Measurements from ENCODE around the gene ATP7B.
"Not testable (repeated sequence)": the region's sequence is repeated elsewhere in the genome, so short reads cannot be mapped to it uniquely, and the experiment has no call there.

Gene ATP7B

GRCh38 chr13:51919531-51919930 is 91.7 kb downstream of the ATP7B start:
- no peak for DNase-seq

GRCh38 chr13:51916962-51917361 is 94.3 kb downstream of the ATP7B start:
- no peak for DNase-seq

GRCh38 chr13:51916051-51916818 is 95.0 kb downstream of the ATP7B start:
- DNase-seq: no peak

- no peak for DNase-seq
These were observed 97.1 kb downstream of the ATP7B start for GRCh38 chr13:51914137-51914493.

- no peak for DNase-seq
These were observed 97.7 kb downstream of the ATP7B start for GRCh38 chr13:51913421-51914136.

GRCh38 chr13:51912511-51913225 is 98.6 kb downstream of the ATP7B start:
- no peak for DNase-seq

- no peak for DNase-seq
These were observed 99.2 kb downstream of the ATP7B start for GRCh38 chr13:51912091-51912490.

- no peak for DNase-seq
These were observed 100.7 kb downstream of the ATP7B start for GRCh38 chr13:51910508-51910907.

- not testable (repeated sequence) for DNase-seq
These were observed 102.0 kb downstream of the ATP7B start for GRCh38 chr13:51909265-51909664.

- no peak for DNase-seq
These were observed 104.1 kb downstream of the ATP7B start for GRCh38 chr13:51907040-51907732.

GRCh38 chr13:51906581-51906980 is 104.7 kb downstream of the ATP7B start:
- no peak for DNase-seq

GRCh38 chr13:51905787-51906186 is 105.5 kb downstream of the ATP7B start:
- DNase-seq: no peak

GRCh38 chr13:51902776-51903175 is 108.5 kb downstream of the ATP7B start:
- no peak for DNase-seq

GRCh38 chr13:51900471-51900870 is 110.8 kb downstream of the ATP7B start:
- no peak for DNase-seq

- DNase-seq: peak in 1 of 4 experiments; percentile 4
These were observed 115.1 kb downstream of the ATP7B start for GRCh38 chr13:51895906-51896888.

GRCh38 chr13:51894239-51894638 is 117.0 kb downstream of the ATP7B start:
- DNase-seq: no peak

- DNase-seq: no peak
These were observed 118.6 kb downstream of the ATP7B start for GRCh38 chr13:51892657-51893056.

GRCh38 chr13:51887468-51887867 is 123.8 kb downstream of the ATP7B start:
- DNase-seq: no peak

GRCh38 chr13:51885651-51886050 is 125.6 kb downstream of the ATP7B start:
- no peak for DNase-seq

GRCh38 chr13:51883226-51883600 is 128.0 kb downstream of the ATP7B start:
- no peak for DNase-seq
